Mesodermal cell (in vitro differentiated cells): Measurements from ENCODE around the gene TMEM176B.

Source experiments
- H3K27ac ChIP-seq: 2 replicates; pipeline ENCODE4 v1.7.0; 2013; ENCODE audit warnings: mild to moderate bottlenecking, low read depth, low read length, moderate library complexity; ENCODE audit not compliant: severe bottlenecking
- H3K36me3 ChIP-seq: 2 replicates; pipeline ENCODE4 v1.7.1; 2013; ENCODE audit warnings: mild to moderate bottlenecking, low read length, moderate library complexity; ENCODE audit not compliant: control insufficient read depth, insufficient read depth
- H3K4me1 ChIP-seq: one replicate; pipeline ENCODE4 v1.7.1; 2013; ENCODE audit warnings: mild to moderate bottlenecking, low read length; ENCODE audit not compliant: insufficient read depth, control insufficient read depth, poor library complexity, severe bottlenecking
- H3K4me3 ChIP-seq: 2 replicates; pipeline ENCODE4 v1.7.0; 2013; ENCODE audit warnings: low read length, control low read depth, mild to moderate bottlenecking; ENCODE audit not compliant: insufficient read depth, poor library complexity, severe bottlenecking; ENCODE audit errors: extremely low read depth
- H3K9me3 ChIP-seq: 2 replicates; pipeline ENCODE4 v1.7.1; 2013; ENCODE audit warnings: mild to moderate bottlenecking, low read length, moderate library complexity; ENCODE audit not compliant: control insufficient read depth
- WGBS, 2 experiments: methylation state at CpG; one replicate each; pipeline ENCODE4 v1.1.5; 2013; ENCODE audit warnings: missing lambda C conversion rate in 2 of 2; ENCODE audit not compliant: insufficient coverage in 2 of 2; 5-methylcytosine and 5-hydroxymethylcytosine counted together

Gene TMEM176B

DNA sequence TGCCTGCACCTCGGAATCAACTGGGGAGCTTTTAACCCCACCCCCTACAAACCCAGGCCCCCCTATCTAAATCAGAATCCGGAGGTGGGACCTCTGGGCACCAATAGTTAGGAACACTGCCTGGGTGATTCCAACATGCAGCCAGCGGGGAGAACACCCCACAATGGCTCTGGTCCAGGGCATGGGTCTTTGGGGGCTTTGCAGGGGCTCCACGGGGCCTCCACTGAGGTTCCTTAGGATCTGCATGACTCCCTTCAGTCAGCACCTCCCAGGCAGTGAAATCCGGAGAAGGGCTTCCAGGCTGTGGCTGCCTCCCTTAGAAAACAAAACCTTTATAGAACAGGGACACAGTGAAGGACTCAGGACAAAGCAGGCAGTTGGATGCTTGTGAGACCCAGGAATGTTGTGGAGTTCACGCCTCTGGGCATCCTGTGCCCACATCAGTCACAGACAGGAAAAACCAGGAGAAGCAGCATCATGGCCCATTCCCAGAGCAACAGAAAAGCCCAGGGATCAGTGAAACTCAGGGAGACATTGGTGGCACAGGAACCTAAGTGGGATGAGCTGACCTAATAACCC, 35.6 kb upstream of the TMEM176B start:
- Histone ChIP-seq H3K9me3 (no peaks in the 10 kb centered on the region), H3K4me1 (no peaks in the 10 kb centered on the region), H3K4me3 (no peak overlapping the region), H3K27ac (no peak overlapping the region), H3K36me3 (no peaks in the 10 kb centered on the region)
- WGBS, 2 experiments, result 74 to 91% methylated on average over 3 to 6 of the region's 6 CpGs

DNA sequence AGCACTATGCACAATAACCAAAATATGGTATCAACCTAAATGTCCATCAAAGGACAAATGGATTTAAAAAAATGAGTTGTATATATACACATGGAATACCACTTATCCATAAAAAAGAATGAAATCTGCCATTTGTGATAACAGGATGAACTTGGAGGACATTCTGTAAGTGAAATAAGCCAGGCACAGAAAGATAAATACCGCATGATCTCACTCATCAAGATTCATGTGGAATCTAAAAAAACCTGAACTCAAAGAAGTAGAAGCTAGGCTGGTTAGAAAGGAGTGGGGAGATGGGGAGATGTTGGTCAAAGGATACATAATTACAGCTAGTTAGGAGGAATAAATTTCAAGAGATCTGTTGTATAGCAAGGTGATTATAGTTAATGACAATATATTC, 34.9 kb upstream of the TMEM176B start:
- Histone ChIP-seq H3K4me1 (no peaks in the 10 kb centered on the region), H3K4me3 (no peak overlapping the region), H3K36me3 (no peaks in the 10 kb centered on the region), H3K9me3 (no peaks in the 10 kb centered on the region), H3K27ac (no peak overlapping the region)
- 100% methylated on average over 1 of the region's 1 CpG; no CpG with 5 or more reads in 1 of the 2 experiments for WGBS, 2 experiments

DNA sequence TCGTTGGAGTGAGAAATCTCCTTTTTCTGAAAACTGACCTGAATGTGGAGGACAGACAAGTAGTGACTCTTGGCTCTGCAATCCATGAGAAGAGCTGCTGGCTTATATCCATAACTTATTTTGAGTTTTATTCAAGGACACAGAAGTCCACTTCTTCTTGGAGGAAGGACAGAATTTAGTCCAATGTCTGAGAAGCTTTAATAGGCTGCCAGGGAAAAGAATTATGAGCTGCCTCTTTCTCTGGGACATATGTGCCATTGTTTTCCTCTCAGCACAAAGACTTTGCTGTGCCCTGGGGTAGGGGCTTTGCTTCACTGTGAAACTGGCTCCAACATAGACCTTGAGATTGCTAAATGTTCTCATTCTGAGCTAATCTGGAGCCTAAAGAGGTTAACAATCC, 31.7 kb upstream of the TMEM176B start:
- WGBS, 2 experiments, result 60% methylated on average over 1 of the region's 1 CpG; no CpG with 5 or more reads in 1 of the 2 experiments
- Histone ChIP-seq H3K4me3 (no peak overlapping the region), H3K27ac (no peak overlapping the region), H3K9me3 (peaks cover 4% of the 10 kb centered on the region), H3K36me3 (no peaks in the 10 kb centered on the region), H3K4me1 (no peaks in the 10 kb centered on the region)

DNA sequence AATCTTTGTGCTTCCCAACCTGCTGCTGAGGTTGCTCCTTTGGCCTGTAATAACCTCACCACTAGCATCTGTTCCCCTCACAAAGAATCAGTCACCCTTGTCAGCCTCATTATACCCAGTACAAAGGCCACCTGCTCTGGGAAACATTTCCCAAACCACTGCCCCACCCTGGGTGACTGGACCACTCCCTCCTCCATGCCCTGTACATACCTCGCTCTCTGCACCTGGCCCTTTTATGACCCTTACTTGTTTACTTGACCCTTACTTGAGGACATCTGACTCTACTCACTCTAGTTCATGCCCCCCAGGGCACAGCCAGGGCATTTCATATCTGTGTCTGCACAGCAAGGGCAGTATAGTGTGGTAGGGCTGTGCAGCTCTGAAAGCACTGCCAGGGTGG, 30.8 kb upstream of the TMEM176B start:
- no peaks in the 10 kb centered on the region for H3K4me1 ChIP-seq
- H3K36me3 ChIP-seq, result no peaks in the 10 kb centered on the region
- 33% methylated on average over 1 of the region's 1 CpG for WGBS, 2 experiments
- no peak overlapping the region for H3K27ac ChIP-seq
- peaks cover 4% of the 10 kb centered on the region for H3K9me3 ChIP-seq
- no peak overlapping the region for H3K4me3 ChIP-seq

GRCh38 chr7:150829426-150829825, 29.3 kb upstream of the TMEM176B start:
- H3K36me3 ChIP-seq, result no peaks in the 10 kb centered on the region
- 80 to 100% methylated on average over 1 of the region's 1 CpG for WGBS, 2 experiments
- no peak overlapping the region for H3K4me3 ChIP-seq
- no peaks in the 10 kb centered on the region for H3K4me1 ChIP-seq
- no peak overlapping the region for H3K27ac ChIP-seq
- peaks cover 4% of the 10 kb centered on the region for H3K9me3 ChIP-seq

GRCh38 chr7:150828384-150828783, 28.2 kb upstream of the TMEM176B start:
- Histone ChIP-seq H3K27ac (no peak overlapping the region), H3K4me1 (no peaks in the 10 kb centered on the region), H3K36me3 (no peaks in the 10 kb centered on the region), H3K9me3 (peaks cover 4% of the 10 kb centered on the region), H3K4me3 (no peak overlapping the region)
- WGBS, 2 experiments, result 63 to 92% methylated on average over 1 of the region's 2 CpGs

GRCh38 chr7:150826061-150826849, 26.1 kb upstream of the TMEM176B start:
- Histone ChIP-seq H3K36me3 (no peaks in the 10 kb centered on the region), H3K27ac (no peak overlapping the region), H3K9me3 (peaks cover 4% of the 10 kb centered on the region), H3K4me3 (no peak overlapping the region), H3K4me1 (no peaks in the 10 kb centered on the region)
- 84 to 90% methylated on average over 4 to 6 of the region's 6 CpGs for WGBS, 2 experiments

GRCh38 chr7:150824379-150825177, 24.4 kb upstream of the TMEM176B start:
- Histone ChIP-seq H3K36me3 (no peaks in the 10 kb centered on the region), H3K4me1 (no peaks in the 10 kb centered on the region), H3K9me3 (peaks cover 4% of the 10 kb centered on the region), H3K4me3 (no peak overlapping the region), H3K27ac (no peak overlapping the region)
- WGBS, 2 experiments, result 93 to 94% methylated on average over 12 to 16 of the region's 20 CpGs

GRCh38 chr7:150823484-150824126, 23.4 kb upstream of the TMEM176B start:
- no peak overlapping the region for H3K4me3 ChIP-seq
- no peaks in the 10 kb centered on the region for H3K4me1 ChIP-seq
- 94 to 95% methylated on average over 10 of the region's 10 CpGs for WGBS, 2 experiments
- H3K27ac ChIP-seq, result no peak overlapping the region
- H3K36me3 ChIP-seq, result no peaks in the 10 kb centered on the region
- H3K9me3 ChIP-seq, result peaks cover 3% of the 10 kb centered on the region

DNA sequence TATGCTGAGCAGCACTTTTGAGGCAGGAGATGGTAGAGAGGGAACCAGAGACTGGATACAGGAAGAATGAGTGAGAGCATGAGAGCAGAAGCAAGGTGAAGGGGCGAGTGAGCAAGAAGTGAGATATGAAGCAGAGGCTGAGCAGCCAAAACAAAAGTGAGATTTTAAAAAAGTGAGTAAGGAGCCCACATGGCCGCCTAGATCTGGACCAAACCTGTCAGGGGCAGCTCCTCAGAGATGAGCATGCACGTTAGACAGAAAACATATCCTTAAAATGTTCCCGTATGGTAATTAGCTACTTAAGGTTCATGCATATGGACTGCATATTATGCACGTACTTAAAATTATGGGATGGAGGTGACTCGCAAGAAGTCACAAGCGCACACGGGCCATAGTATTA, 22.9 kb upstream of the TMEM176B start:
- WGBS, 2 experiments, result 93 to 94% methylated on average over 4 to 5 of the region's 8 CpGs
- H3K27ac ChIP-seq, result no peak overlapping the region
- H3K36me3 ChIP-seq, result no peaks in the 10 kb centered on the region
- H3K9me3 ChIP-seq, result no peaks in the 10 kb centered on the region
- H3K4me3 ChIP-seq, result no peak overlapping the region
- no peaks in the 10 kb centered on the region for H3K4me1 ChIP-seq
